Stimulated activated CD4-positive, alpha-beta T cell treated with anti-CD3 and anti-CD28 coated beads, Interleukin-2, amount 100 ng/mL, for 4 hours (primary cell): ENCODE results near the gene UTS2R.
"Not testable (repeated sequence)": the region's sequence is repeated elsewhere in the genome, so short reads cannot be mapped to it uniquely, and the experiment has no call there.

ENCODE experiments used
- DNase-seq: peaks from one replicate; pipeline ENCODE4 v3.0.0-alpha.2; 2020; ENCODE audit warnings: low read depth

The UTS2R gene

DNA sequence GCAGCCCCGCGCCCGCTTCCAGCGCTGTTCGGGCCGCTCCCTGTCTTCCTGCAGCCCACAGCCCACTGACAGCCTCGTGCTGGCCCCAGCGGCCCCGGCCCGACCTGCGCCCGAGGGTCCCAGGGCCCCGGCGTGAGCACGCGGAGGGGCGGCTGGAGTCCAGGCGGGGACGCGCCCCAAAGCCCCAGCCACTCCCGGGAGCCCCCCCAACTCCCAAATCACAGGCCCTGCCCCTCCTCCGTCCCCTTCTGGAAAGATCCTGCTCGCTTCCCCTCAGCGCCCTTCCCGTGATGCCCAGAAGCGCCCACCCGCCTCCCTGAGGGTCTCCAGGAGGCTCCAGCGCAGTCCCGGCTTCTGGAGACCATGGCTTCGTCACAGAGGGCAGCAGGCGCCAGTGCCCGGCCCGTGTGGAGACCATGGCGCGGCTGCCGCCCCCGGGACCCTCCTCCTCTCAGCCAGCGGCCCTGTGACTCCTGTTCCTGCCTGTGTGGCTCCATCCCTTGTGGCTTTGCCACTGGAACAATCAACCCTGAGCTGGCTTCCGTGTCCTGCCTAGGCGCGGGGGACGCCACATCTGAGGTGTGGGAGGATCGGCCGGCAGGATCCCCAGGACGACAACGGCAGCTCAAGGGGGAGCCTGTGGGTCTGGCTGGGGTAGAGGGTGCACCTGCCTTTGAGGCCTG, 3.9 kb downstream of the UTS2R start:
- no peak for DNase-seq

DNA sequence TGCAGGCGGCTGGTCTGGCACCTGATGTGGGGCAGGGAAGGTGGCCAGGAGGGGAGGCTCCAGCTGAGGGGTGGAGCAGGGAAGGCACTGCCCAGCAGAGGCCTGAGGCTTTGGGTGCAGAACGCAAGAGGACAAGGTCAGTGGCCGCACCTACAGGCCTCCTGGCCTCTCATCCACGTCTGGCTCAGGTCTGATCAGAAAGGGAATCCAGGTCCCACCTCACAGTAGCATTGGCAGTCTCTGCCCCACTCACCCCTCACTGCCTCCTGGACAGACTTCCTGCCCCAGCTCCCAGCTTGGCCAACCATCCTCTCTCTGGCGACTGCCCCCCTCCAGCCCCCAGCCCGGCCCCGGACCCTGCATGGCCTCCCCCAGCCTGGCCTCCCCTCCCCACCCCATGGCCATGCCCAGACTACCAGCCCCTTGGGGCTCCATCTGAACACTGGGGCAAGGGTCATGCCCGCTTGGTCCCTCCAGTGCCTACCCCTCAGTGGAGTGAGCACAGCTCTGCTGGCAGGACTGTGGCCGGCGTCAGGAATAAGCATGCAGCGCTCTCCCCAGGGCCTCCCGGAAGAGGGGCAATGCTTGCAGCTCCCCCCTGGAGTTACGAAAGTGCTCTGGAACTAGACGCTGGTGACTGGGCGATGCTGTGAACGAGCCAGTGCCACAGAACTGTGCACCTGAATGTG, 4.6 kb downstream of the UTS2R start:
- DNase-seq = no peak

DNA sequence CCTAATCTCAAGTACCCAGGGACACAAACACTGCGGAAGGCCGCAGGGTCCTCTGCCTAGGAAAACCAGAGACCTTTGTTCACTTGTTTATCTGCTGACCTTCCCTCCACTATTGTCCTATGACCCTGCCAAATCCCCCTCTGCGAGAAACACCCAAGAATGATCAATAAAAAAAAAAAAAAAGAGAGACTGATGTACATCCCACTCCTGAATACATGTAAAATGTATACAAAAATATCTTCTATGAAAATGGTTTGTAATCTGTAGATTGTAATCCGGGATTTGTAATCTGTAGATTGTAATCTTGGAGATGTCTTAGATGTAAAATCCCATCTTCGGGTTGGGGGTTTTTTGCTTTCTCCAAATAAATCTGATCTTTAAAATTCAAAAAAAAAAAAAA, 5.7 kb downstream of the UTS2R start:
- not testable (repeated sequence) for DNase-seq

DNA sequence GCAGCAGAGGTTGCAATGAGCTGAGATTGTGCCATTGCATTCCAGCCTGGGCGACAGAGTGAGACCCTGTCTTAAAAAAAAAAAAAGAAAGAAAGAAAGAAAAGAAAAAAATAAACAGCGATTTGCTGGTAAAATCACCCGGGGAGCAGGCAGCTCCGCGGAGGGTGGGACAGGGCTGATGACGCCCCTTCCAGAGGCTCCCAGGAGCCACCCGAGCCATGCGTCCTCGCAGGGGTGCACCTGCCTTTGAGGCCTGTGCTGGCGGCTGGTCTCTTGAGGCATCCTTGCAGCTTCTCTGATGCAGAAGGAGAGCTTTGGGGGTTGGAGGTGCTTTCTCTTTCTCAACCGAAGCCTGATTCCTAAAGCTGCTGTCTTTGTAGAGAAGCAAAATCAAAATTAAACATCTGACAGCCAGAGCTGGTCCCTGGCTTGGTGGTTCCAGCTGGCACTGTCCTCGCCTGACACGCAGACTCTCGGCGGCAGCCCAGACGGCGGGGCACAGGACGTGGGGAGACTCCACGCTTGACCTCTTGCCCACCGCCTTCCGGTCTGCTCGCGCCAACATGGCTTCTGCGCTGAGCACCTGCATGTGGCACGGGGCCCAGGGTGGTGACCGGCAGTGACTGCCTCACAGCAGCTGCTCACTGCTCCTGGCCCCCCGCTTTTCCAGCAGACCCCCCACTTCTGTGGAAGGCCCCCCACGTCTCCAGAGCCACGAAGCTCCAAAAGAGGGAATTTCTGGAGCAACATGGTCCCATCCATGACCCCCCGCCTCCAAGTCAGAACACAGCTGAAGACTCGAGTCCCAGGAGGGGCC, 6.6 kb downstream of the UTS2R start:
- DNase-seq = no peak

DNA sequence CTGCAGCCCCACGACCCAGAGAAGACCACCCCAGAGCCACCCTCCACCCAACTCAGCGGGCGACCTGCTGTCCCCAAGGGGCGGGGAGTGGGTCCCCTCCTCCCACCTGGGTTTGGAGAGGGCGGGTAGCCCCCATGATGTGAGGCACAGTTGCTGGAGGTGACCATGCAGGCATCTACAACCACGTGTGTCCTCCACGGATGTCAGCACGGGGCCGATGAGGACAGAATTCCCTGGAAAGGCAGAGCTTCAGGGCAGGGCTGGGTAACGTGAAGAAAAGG, 7.1 kb downstream of the UTS2R start:
- no peak for DNase-seq

DNA sequence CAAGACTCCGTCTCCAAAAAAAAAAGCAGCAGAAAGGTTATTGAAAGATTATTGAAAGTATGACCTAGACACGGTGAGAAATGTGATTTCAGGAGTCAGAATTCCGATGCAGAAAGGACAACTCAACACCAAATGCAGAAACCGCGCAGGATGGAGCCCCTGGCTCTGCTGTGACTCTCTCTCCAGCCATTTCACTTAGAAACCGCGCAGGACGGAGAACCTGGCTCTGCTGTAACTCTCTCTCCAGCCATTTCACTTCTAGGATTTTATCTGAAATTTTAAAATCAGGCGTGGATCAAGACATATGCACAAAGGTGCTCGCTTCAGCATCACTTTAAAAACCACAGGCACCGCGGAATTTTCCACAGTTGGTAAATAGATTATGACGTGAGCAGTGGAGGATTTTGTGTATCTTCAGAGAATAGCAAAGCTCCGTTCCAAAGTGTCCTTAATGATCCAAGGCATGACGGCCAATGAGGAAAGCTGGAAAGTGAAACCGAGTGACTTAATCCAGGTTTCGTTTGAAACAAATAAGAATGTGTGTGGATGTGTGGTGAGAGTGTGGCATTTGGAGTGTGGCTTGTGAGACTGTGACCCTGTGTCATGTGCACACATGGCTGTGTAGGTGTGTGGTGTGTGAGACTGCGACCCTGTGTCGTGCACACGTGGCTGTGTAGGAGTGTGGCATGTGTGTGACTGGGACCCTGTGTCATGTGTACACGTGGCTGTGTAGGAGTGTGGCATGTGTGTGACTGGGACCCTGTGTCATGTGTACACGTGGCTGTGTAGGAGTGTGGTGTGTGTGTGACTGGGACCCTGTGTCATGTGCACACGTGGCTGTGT, 9.5 kb downstream of the UTS2R start:
- no peak for DNase-seq

DNA sequence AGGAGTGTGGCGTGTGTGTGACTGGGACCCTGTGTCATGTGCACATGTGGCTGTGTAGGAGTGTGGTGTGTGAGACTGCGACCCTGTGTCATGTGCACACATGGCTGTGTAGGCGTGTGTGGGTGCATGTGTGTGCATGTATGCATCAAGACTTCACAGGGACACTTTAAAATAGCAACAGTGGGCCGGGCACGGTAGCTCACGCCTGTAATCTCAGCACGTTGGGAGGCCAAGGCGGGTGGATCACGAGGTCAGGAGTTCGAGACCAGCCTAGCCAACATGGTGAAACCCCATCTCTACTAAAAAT, 10.1 kb downstream of the UTS2R start:
- DNase-seq = not testable (repeated sequence)

DNA sequence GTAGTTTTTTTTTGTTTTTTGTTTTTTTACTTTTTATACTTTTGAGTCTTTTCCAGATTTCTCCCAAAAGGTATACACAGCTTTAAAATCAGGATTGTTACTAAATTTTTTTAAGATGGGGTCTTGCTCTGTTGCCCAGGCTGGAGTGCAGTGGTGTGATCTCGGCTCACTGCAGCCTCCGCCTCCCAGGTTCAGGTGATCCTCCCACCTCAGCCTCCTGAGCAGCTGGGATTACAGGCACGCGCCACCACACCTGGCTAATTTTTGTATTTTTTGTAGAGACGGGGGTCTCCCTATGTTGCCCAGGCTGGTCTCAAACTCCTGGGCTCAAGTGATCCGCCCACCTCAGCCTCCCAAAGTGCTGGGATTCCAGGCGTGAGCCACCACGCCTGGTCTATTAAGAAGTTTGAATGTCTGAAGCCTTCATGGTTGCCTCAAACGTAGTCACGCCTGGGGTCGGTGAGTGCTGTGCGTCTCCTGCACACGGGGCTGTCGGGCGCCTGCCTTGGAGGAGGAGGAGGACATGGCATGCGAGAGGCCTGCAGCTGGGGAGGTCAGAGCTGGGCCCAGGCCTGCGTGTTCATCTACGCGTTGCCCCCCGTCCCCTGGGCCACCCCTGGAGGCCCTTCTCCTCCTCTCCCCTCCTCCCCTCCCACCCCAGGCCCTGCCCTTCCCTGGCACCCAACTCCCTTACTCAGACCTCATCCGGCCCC, 10.8 kb downstream of the UTS2R start:
- not testable (repeated sequence) for DNase-seq

DNA sequence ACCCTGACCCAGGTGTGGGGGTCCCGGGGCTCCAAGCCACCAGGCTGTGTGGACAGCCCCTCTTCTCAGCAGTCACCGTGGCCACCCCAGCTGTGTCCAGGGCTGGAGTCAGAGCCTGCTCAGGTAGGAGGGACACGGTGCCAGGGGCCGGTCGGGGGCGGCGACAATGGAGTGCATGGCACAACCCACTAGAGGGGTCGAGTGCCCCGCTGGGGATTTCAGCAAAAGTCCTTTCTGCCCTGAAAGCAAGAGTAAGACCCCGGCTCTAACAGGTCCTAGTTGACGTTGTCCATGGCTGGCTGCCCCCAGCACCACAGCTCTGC, 11.3 kb downstream of the UTS2R start:
- DNase-seq = no peak

DNA sequence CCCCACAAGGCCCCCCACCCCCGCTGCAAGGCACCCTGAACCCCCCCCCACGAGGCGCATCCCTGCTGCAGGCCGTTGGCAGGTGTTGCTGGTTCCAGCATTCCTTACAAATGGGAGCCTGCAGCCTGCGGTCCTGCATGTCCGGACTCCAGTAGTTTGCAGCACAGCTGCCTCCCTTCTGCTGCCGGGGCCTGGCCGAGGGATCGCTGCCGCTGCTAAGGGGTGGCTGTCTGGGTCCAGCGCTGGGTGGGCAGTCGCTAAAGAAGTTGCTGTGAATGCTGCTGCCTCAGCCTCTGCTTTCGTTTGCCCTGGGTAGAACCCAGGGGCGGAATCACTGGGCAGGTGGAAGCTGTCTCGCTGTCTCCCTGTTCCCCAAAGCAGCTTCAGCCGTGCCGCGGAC, 11.8 kb downstream of the UTS2R start:
- no peak for DNase-seq

DNA sequence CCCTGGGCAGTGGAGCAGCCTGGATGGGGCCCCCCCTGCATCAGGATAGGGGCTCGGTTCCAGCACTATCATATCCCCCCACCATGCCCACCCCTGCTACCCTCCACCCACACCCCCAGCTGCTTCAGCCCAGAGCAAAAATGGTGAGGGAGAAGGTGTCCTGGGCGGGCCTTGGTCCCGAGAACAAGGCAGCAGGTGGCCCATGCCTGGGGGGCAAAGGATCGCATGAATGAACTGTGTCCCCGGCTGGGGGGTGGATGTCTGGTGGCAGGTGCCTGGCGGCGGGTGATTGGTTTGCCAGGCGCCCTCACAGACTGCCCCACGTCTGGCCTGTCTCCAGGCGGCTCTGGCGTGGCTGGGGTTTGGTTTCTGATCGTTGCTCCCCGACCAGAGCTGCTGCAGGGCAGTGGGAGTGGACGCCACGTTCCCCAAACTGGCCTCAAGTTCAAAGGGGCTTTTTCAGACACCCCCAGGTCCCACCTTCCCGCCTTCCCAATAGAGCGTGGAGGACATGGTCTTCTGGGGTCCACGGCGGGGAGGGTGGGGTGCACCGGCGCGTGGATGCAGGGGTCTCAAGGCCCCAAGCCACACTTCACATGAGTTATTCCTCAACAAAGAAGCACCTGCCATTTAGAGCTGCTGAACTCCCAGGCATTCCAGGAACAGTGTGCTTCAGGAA, 12.6 kb downstream of the UTS2R start:
- no peak for DNase-seq

DNA sequence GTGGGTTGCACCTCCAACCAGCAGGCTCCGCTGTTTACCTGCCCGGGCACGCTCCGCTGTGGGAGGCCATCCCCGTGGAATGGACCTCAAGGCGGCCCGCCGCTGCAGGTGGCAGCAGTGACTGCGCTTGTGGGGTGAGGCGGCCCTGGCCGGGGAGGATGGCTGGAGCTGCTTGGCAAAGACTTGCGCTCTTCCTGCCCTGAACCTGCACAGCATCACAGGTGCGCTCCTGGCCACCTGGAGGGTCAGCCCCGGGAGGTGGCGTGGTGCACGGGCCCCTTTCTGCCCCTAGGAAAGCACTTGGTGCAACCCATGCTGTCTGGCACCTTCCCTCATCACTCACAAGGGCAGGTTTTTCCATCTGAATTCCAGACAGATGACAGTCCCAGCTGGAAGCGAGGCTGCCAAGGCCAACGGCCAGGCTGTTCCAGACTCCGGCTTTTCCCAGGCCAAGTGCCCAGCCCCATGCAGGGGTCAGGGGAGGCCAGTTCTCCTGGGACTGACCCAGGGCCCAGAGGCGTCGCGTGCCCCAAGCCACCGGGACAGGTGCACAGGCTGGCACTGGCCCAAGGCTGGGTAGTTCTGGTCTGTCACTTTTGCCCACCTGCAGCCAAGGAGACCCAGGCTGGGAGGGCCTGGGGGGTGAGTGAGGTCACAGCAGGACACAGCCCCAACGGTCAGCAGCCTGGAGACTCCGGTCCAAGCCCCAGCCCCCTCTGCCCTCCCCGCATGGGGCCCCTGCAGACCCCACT, 13.3 kb downstream of the UTS2R start:
- no peak for DNase-seq

DNA sequence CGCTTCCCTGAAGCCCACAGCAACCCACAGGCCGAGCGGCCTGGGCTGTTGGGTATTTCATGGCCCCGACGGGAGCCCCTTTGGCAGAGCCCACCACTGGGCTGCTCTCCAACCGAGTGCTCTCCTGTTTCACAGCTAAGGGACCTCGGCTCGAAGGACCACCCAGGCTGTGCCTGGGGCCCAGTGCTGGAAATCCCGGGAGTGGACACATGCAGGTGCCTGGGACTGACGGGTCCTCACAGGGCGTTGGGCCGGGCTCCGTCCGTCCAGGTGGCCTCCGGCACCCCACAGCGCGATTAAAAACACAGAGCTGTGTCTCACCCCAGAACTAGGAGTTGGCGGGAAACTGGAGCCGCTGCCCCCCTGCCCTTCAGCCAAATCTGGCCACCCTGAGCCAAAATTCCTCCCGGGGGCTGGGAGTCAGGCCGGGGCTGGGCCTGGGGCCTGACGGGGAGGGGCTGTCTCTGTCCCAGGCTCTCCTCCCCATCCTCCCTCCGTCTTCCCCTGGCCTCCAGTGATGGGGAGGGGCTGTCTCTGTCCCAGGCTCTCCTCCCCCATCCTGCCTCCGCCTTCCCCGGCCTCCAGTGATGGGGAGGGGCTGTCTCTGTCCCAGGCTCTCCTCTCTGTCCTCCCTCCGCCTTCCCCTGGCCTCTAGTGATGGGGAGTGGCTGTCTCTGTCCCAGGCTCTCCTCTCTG, 14.1 kb downstream of the UTS2R start:
- DNase-seq = no peak

DNA sequence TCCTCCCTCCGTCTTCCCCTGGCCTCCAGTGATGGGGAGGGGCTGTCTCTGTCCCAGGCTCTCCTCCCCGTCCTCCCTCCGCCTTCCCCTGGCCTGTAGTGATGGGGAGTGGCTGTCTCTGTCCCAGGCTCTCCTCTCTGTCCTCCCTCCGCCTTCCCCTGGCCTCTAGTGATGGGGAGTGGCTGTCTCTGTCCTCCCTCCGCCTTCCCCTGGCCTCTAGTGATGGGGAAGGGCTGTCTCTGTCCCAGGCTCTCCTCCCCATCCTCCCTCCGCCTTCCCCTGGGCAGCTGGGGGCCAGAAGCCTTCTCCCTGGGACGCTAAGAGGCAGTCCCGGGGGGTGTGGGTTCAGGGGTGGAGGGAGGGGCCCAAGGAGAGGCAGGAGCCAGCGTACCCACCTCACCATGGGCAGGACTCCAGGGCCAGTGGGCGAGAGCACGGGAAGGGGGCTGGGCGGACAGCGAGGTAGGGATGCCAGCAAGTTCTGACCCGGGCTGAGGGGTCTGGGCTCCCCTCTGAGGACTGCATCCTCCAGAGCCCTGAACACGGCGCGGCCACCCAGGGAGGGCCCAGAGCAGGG, 14.8 kb downstream of the UTS2R start:
- DNase-seq = no peak

DNA sequence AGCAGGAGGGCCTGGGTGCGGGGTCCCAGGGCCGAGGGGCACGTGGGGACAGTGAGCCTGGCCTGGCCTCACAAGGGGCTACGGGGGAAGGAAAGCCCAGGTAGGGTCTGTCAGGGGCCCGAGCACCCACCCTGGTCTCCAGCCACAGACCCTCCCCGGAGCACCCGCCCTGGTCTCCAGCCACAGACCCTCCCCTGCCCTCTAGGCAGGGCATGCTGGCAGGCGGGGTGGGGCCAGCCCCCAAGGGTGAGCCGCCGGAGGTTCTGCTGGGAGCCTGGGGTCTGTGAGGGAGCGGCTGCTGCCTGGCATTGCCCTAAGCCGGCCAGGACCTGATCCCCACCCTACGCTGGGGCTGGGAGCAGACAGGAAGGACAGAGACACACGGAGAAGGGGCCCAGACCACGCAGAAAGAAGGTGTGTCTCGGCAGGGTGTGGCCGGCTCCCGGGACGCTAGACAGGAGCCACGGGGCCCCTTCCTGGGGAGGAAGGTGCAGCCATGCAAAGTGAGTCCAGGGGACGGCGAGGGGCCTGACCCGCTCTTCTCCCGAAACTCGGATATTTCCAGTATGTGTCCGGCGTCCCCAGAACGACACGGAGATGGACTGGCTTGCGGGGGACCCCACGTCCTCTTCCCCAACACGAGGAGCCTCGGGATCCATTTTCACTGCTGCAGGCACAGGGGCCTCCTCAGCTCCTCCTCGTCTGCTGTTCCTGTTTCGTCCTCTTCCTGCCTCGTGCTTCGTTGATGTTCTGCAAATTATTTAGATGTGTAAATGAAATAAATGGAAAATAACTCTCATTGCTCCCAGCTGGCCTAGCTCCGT, 15.5 kb downstream of the UTS2R start:
- no peak for DNase-seq

DNA sequence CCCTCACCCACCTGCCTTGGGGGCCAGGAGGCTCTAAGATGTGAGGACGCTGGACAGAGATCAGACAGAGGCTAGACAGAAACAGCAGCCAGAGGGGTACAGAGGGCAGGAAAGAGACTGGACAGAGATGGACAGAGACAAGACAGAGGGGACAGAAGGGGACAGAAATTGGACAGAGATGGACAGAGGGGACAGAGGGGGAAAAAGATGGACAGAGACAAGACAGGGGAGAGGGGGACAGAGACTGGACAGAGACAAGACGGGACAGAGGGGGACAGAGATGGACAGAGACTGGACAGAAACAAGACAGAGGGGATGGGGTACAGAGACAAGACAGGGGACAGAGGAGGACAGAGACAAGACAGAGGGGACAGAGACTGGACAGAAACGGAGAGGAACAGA, 16.1 kb downstream of the UTS2R start:
- no peak for DNase-seq

DNA sequence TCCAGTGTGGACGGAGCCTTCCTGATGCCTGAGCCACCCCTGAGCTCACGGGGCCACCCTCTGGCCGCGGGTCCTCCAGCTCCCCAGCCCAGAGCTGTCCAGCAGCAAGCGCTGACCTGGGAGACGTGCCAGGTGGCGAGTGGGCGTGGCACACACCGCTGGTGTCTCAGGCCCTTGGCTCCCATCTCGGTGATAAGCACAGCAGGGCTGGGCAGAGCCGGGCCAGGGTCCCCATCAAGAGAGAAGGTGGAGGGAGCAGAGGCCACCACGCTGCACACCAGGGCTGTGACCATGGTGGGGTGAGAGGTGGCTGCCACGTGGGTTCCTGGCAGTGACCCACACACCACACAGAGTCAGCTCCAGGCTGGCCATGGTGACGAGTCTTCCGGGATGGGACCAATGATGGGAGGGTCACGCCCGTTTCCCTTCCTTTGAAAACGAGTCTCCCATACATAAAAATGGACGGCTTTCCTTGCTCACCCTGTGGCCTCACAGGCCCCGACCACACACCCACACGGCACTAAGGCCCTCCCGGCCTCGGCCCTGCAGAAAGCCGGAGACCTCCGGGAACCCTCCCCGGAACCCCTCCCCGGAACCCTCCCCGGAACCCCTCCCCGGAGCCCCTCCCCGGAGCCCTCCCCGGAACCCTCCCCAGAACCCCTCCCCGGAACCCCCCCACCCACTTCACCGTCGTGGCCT, 16.8 kb downstream of the UTS2R start:
- no peak for DNase-seq

DNA sequence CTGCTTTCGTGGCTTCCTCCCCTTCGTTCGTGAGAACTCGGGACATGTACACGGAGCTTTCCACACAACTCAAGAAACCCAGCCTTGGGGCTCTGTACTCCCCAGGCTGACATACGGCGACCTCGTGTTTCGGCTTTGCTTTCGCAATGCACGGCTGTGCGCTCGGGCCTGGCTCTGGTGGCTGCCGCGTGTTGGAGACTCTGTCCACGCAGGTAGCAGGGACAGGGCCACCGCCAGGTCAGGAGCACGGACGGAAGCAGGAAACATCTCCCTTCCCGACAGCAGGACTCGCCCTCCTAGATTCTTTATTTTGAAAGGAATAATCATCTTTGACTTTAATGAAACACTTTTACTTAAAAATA, 17.3 kb downstream of the UTS2R start:
- DNase-seq = no peak
